ENCODE data around the gene SASH1.

Gene SASH1

GRCh38 chr6:148430897-148431296 is 88.3 kb downstream of the SASH1 start:
- DNase-seq (ENCODE audit: low read depth in 1 of 2, low spot score in 1 of 2) = no peak

DNA sequence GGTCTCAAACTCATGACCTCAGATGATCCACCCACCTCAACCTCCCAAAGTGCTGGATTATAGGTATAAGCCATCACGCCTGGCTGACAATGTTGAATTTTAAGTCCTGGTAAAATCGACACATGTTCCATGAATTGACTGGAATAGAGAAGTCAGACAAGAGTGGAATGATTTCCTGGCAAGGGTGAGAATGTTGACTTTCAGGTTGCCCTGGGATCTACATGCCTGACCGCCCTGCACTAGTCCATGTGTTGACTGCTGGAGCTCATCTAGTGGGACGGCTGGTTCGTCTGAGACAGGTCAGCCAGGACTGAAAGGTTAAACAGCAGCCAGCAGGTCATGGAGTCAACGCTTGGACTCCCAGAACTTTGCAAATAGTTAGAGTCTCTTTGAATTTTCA is 88.8 kb downstream of the SASH1 start:
- DNase-seq (ENCODE audit: low read depth in 1 of 2, low spot score in 1 of 2) = no peak

- no peak for DNase-seq (ENCODE audit: low read depth in 1 of 2, low spot score in 1 of 2)
These were observed 89.2 kb downstream of the SASH1 start for GRCh38 chr6:148431840-148432239.

DNA sequence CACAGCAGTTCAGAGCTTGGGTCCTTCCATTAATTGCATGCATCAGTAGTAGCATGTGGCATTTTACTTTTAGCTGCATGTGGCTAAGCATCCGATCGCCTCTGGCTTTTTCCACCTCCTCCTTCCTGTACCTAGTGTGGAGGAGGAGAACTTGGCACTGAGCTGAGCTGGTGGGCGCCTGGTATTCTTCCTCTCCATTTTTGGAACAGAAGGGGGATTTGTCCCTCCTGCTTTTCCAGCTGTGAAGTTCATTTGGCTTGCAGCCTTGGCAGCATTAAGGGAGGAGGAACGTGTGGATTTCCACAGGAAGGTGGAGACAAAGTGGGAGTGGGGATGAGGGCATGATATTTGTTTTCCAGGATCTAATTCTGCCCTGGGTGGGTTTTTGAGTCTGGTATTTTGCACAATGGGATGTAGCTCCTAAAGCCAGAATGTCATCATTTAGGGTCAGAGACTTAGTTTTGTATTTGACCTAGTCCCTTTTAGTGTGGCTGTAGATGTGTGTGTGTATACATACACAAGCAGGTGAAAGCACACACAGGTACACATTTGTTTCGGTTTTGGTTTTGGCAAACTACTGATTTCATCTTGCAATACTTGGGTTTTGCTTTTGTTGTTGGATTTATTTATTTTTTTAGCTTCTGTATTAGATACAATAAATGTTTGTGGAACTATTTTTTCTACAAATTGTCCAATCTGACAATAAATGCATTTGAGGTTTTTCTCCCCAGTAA is 90.0 kb downstream of the SASH1 start:
- DNase-seq (ENCODE audit: low read depth in 1 of 2, low spot score in 1 of 2) = no peak

GRCh38 chr6:148435386-148435785 is 92.7 kb downstream of the SASH1 start:
- DNase-seq (ENCODE audit: low read depth in 1 of 2, low spot score in 1 of 2) = no peak

- DNase-seq (ENCODE audit: low read depth in 1 of 2, low spot score in 1 of 2) = no peak
These were observed 93.8 kb downstream of the SASH1 start for GRCh38 chr6:148436466-148436865.

- no peak for DNase-seq (ENCODE audit: low read depth in 1 of 2, low spot score in 1 of 2)
These were observed 96.0 kb downstream of the SASH1 start for GRCh38 chr6:148438632-148439031.

- no peak for DNase-seq (ENCODE audit: low read depth in 1 of 2, low spot score in 1 of 2)
These were observed 97.4 kb downstream of the SASH1 start for GRCh38 chr6:148440016-148440415.

DNA sequence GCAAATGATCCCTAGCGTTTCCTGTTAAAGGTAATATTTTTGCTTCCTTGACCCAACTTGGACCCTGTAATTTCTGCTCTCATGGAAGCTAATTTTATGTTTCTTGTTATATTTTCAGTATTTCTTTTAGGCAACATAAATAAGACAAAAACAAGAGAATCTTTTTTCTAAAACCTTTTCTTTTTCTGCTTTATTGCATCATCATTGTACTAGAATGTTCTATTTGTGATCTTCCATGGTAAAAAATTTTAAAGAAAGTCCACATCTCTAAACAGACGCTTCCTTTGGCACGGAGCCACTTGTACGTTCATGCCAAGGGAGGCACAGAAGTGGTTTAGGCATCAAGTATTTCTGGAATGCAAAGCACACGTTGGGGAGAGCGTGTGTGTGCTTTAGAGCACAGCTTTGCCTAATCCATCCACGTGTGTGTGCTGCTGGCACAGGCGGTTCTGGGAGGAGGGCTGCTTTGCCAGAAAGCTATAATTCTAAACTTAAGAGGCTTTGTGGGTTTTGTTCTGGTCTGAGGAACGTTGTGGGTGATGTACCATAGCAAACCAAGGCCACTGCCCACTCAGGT is 98.3 kb downstream of the SASH1 start:
- no peak for DNase-seq (ENCODE audit: low read depth in 1 of 2, low spot score in 1 of 2)

GRCh38 chr6:148441454-148441911 is 98.8 kb downstream of the SASH1 start:
- DNase-seq (ENCODE audit: low read depth in 1 of 2, low spot score in 1 of 2) = no peak

DNA sequence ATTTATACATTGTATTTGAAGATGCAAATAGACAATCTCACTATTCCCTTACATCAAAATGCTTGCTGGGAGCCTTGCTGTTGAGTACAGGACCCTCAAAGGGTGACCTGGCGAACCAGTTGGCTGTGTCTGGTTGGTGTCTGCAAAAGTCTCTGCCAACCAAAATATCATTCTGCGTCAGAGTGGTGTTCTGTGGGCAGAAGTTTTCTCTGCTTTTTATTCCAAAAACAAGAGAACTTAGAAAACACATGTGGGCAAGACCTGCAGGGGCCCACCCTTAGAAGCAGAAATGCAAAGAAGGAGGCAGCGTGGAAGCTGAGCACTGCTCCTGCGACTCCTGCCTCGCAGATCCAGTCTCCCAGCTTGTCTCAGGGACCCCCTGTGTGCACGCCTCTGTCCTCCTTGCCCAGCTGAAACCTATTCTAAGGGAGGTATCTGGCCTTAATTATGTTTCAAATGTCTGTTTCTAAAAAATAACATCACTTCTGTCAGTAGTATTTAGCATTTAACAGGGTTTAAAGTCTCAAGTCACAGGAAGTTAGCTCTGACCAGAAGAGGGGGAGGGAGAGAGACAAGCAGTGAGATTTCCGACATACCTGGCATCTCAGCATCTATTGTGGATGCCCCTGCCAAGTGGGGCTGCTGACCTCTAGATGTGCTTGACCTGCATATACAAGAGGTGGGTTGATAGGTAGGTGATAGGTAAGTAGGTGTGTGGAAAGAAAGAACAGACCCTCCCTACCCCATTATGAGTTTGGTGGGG is 101.3 kb downstream of the SASH1 start:
- DNase-seq (ENCODE audit: low read depth in 1 of 2, low spot score in 1 of 2) = no peak

DNA sequence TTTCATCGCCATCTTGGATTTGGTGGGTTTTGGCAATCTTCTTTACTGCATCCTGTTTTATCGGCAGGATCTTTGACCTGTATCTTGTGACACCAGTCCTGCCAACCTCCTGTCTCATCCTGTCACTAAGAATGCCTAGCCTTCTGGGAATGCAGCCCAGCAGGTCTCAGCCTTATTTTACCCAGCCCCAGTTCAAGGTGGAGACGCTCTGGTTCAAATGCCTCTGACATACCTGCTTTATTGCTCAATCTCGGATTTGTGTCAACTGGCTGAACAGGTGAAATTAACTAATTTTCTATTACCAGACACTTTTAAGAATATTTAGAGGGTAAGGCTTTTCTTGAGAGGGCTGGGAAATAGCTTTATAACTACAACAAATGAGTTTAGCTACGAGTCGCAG is 102.5 kb downstream of the SASH1 start:
- no peak for DNase-seq (ENCODE audit: low read depth in 1 of 2, low spot score in 1 of 2)

DNA sequence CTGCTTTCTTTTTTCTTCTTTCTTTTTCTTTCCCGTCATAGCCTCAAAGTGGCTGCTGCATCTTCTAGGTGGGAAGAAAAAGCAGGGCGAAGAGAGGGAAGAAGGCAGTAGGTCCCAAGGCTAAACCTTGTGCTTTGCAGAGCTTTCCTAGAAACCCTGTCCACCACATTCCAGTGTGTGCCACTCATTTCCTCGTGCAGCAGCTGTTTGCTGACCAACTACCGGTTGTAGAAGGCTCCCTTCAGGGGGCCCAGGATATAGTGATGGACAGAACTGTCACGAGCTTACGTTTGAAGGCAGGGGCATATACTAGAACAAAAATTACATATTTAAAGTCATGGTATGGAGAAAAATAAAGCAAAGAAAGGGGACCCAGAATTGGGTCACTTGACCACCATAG is 103.0 kb downstream of the SASH1 start:
- DNase-seq (ENCODE audit: low read depth in 1 of 2, low spot score in 1 of 2) = no peak

DNA sequence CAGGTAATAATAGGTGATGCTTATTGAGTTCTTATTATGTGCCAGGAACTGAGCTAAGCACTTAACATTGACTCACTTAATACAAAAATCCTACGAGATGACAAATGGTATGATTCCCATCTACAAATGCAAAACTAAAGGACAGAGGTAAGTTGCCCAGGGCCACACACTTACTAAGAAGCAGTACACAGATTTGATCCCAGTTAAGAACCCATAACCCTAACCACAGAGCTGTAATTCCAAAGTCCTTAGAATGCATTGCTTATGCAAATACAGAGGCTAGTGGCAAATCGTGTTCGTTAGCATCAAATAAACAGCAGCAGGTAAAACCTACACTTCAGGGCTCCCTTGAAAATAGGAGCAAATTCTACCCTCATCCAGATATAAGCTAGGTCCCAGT is 104.0 kb downstream of the SASH1 start:
- DNase-seq (ENCODE audit: low read depth in 1 of 2, low spot score in 1 of 2) = no peak

DNA sequence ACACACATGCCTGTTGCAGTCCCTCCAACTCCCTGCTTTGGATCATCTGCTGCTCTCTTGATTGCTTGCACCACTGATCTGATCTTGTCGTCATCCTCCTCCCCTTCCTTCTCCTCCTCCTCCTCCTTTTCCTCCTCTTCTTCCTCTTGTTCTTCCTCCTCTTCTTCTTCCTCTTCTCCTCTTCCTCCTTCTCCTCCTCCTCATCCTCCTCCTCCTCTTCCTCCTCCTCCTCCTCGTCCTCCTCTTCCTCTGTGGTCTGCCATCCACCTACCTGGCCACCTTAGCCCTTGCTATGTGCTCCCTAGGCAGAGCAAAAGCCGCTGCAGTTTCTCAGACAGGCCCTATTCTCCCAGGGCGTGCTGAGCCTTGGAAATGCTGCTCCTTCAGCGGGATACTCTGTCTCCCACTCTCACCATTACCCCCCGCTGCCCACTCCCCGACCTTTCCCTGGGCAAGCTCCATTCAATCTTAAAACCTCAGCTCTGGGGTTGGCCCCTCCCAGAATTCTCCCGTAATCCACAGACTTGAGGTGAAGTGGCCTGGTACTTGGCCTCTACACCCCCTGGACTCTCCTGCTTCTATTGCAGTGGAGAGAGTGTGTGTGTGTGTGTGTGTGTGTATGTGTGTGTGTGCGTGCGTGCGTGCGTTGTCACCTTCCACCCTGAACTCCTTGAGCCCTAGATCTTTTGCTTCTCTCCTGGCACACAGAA is 105.0 kb downstream of the SASH1 start:
- no peak for DNase-seq (ENCODE audit: low read depth in 1 of 2, low spot score in 1 of 2)

GRCh38 chr6:148448369-148449012 is 105.9 kb downstream of the SASH1 start:
- DNase-seq (ENCODE audit: low read depth in 1 of 2, low spot score in 1 of 2) = no peak

- DNase-seq (ENCODE audit: low read depth in 1 of 2, low spot score in 1 of 2) = no peak
These were observed 108.2 kb downstream of the SASH1 start for GRCh38 chr6:148450866-148451265.

DNA sequence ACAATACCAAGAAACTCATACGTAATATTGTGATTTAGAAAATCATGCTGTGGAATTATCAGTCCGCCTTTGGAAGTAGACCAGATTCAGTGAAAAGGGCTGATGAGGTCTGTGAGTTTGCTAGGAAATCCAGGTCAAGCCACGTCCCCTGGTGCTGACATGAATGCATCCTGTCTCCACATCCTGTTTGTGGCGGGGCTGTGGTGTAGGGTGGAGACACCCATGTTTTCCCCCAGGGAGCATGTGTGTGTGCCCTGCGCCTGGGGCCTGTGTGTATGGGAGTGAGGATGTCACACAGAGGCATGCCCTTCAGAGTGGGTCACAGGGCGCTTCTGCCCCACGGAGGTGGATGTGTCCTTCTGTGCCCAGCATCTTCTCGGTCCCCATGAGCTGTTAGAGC is 109.1 kb downstream of the SASH1 start:
- DNase-seq (ENCODE audit: low read depth in 1 of 2, low spot score in 1 of 2) = no peak

DNA sequence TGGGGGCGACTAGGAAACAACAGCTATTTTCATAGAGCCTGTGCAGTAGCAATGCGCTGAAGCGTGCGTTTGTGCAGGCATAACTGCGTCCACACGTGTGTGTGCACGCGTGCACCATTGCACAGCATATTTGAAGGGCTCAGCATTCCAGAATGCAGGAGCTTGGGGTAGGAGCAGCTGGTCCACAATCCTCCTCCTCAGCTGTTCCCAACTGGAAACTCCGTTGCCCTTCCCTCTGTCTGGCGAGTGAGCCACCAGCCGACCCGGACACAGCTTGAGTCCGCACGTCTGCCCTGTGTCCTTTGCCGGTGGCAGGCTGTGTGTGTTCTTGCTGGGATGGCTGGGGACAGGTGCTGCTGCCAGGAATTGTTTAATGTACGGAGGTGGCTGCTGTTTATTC is 110.2 kb downstream of the SASH1 start:
- DNase-seq (ENCODE audit: low read depth in 1 of 2, low spot score in 1 of 2) = no peak

DNA sequence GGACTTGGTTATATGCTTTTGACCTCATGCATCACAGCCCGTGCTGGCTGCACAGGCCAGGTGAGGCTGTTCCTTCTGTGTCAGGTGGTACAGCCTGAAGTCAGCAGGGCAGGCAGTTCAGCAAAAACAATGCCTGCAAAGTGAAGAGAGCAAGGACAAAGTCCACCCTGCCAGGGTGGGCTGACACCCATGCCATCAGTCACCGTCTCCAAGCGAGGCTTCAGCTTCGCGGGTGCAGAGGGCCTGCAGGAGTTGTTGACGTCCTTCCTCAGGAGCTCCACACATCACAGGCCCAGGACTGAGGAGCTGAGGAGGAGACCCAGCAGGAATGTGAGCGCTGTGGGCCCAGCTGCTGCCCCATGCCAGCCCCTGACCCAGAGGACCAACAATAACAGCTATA is 111.3 kb downstream of the SASH1 start:
- no peak for DNase-seq (ENCODE audit: low read depth in 1 of 2, low spot score in 1 of 2)

- DNase-seq (ENCODE audit: low read depth in 1 of 2, low spot score in 1 of 2) = no peak
These were observed 112.6 kb downstream of the SASH1 start for GRCh38 chr6:148455225-148455624.
